MCF 10A (cell line): ENCODE results near the gene WDR18. TPM values are rescaled to one million over a fixed set of nuclear protein-coding genes. Genes with fewer than 3 reads are reported as not detected.

Source experiments
- BruUV-seq: library from RNA; stranded (reverse); fragments of 400-500 nt; replicated peaks from 2 replicates; lab custom pipeline; 2021; lab: Mats Ljungman, UMichigan
- CTCF ChIA-PET: fragments of 300-600 bp; sonication (Branson Sonifier 250); formaldehyde crosslinking; extraction: SDS; loops from one replicate; lab custom pipeline; 2021; ENCODE audit warnings: antibody characterized with exemption, inconsistent platforms; lab: Yijun Ruan, JAX
- POLR2A ChIA-PET: fragments of 300-600, 350-650 bp; sonication (Branson Sonifier 250); formaldehyde crosslinking; extraction: SDS; loops from one replicate; lab custom pipeline; 2020; ENCODE audit warnings: antibody characterized with exemption, inconsistent platforms; lab: Yijun Ruan, JAX
- DNase-seq: peaks from one replicate; pipeline ENCODE4 v3.0.0-alpha.2; 2018; ENCODE audit not compliant: unreplicated experiment
- H3K27ac Mint-ChIP-seq: one replicate; pipeline ENCODE4 v1.8.0; 2022; ENCODE audit warnings: mild to moderate bottlenecking, low read depth, mixed read lengths; ENCODE audit not compliant: unreplicated experiment
- H3K27me3 Mint-ChIP-seq: one replicate; pipeline ENCODE4 v1.8.0; 2022; ENCODE audit warnings: mixed read lengths; ENCODE audit not compliant: insufficient read depth, unreplicated experiment
- H3K36me3 Mint-ChIP-seq: one replicate; pipeline ENCODE4 v1.8.0; 2022; ENCODE audit warnings: mild to moderate bottlenecking, moderate library complexity, mixed read lengths; ENCODE audit not compliant: insufficient read depth, unreplicated experiment
- H3K4me1 Mint-ChIP-seq: one replicate; pipeline ENCODE4 v1.8.0; 2022; ENCODE audit warnings: mixed read lengths; ENCODE audit not compliant: insufficient read depth, unreplicated experiment
- H3K4me3 Mint-ChIP-seq: one replicate; pipeline ENCODE4 v1.8.0; 2022; ENCODE audit warnings: mild to moderate bottlenecking, moderate library complexity, mixed read lengths; ENCODE audit not compliant: unreplicated experiment
- H3K9me3 Mint-ChIP-seq: one replicate; pipeline ENCODE4 v1.8.0; 2022; ENCODE audit warnings: mixed read lengths; ENCODE audit not compliant: unreplicated experiment
- intact Hi-C: fragments of 100-400 bp; cut with micrococcal nuclease; formaldehyde crosslinking; loops from 2 replicates; pipeline ENCODE4 v1.14.1; 2022
- total RNA-seq: library from RNA; stranded (reverse); gene quantifications from 2 replicates; pipeline ENCODE4 v1.2.3, GENCODE V29; 2022
- TF ChIP-seq, protein P1 (sequence below): fragments of 200-600 bp; IDR thresholded peaks from one replicate; pipeline ENCODE4 v1.8.0; 2022; ENCODE audit warnings: antibody characterized with exemption, mild to moderate bottlenecking; ENCODE audit not compliant: unreplicated experiment

The WDR18 gene
- total RNA-seq, 1 experiment from 2014 or later = 96.7 TPM

DNA sequence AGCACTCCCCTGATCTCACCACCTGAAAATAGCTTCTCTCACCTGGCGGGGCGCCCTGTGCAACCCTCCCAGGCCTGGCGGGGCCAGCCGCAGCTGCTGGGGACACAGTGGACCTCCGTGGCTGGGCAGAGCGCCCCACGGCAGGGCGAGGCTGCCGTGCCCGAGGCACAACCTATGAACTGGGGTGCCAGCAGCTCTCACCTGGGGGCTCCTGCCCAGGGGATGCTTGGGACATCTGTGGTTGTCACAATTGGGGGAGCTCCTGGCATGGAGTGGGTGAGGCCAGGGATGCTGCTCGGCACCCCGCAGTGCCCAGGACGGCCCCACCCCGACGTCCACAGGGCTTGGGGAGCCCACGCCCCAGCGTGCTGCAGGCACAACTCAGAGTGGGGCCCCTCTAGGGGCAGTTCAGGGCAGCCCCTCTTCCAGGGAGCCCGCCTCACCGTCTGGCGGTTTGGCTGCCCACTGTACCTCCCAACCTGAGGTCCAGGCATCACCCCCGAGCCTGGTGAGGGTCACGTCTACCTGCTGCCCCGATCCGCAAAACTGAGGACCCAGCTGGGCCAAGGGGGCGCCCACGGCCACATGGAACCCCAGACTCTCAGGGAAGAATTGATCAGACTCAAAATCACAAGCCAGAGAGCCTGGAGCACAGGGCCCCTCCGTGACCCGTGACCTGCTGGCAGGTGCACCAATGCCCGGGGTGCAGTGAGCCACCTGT is 31.1 kb downstream of the WDR18 start:
- no peak for DNase-seq
- Mint-ChIP-seq H3K4me1 (peaks cover 17% of the 10 kb centered on the region), H3K4me3 (no peak overlapping the region), H3K27me3 (no peaks in the 10 kb centered on the region), H3K27ac (no peak overlapping the region), H3K36me3 (peaks cover 33% of the 10 kb centered on the region), H3K9me3 (no peaks in the 10 kb centered on the region)
- intact Hi-C loops = no loop called here
- ChIA-PET POLR2A (interaction anchor here (0.7 kb wide), 1 partner anchor 12 kb away, joined by 3 read pairs; no protein-coding TSS in a partner anchor), CTCF (no interaction called here)
- BruUV-seq = no TSS peak
- TF ChIP-seq, protein P1, sequence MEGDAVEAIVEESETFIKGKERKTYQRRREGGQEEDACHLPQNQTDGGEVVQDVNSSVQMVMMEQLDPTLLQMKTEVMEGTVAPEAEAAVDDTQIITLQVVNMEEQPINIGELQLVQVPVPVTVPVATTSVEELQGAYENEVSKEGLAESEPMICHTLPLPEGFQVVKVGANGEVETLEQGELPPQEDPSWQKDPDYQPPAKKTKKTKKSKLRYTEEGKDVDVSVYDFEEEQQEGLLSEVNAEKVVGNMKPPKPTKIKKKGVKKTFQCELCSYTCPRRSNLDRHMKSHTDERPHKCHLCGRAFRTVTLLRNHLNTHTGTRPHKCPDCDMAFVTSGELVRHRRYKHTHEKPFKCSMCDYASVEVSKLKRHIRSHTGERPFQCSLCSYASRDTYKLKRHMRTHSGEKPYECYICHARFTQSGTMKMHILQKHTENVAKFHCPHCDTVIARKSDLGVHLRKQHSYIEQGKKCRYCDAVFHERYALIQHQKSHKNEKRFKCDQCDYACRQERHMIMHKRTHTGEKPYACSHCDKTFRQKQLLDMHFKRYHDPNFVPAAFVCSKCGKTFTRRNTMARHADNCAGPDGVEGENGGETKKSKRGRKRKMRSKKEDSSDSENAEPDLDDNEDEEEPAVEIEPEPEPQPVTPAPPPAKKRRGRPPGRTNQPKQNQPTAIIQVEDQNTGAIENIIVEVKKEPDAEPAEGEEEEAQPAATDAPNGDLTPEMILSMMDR = no peak

GRCh38 chr19:1015782-1016646 is 31.9 kb downstream of the WDR18 start:
- intact Hi-C loops = no loop called here
- no peak for DNase-seq
- CTCF ChIA-PET = interaction anchor here (0.6 kb wide), 1 partner anchor 19 kb away, joined by 3 read pairs; no protein-coding TSS in a partner anchor
- H3K4me1 Mint-ChIP-seq = peaks cover 17% of the 10 kb centered on the region
- no peaks in the 10 kb centered on the region for H3K27me3 Mint-ChIP-seq
- POLR2A ChIA-PET = interaction anchor here (0.7 to 2.3 kb wide), 4 partner anchors 12 to 628 kb away, joined by 3 to 17 read pairs (median 6); partner anchors contain the start of gene CNN2
- peak overlapping the region; percentile 66 for H3K4me3 Mint-ChIP-seq
- no peaks in the 10 kb centered on the region for H3K9me3 Mint-ChIP-seq
- peak overlapping the region; percentile 85 for H3K27ac Mint-ChIP-seq
- H3K36me3 Mint-ChIP-seq = peaks cover 37% of the 10 kb centered on the region
- TF ChIP-seq, protein P1 = no peak
- no TSS peak for BruUV-seq

DNA sequence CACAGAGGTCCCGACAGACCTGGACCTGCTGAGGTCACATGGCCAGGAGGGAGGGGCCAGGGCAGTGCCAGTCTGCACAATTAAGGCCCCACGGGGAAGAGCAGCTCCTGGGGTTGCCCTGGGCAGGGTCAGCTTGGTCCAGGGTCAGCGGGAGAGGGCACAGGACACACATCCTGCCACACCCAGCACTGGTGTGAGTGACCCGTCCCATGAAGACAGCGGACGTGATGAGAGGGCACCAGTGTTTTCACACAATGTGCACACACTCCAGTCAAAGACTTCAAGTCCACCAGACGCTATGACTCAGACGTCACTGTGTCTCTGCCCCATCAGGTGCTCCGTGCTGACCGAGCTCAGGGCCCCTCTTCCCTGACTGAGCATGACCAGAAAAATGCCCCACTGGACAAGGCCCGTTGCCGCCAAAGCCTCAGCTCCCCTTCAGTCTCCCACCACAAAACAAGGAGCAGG is 32.5 kb downstream of the WDR18 start:
- POLR2A ChIA-PET = interaction anchor here (0.7 to 2.3 kb wide), 6 partner anchors 11 to 627 kb away, joined by 3 to 17 read pairs (median 6); partner anchors contain the start of gene CNN2
- Mint-ChIP-seq H3K9me3 (no peaks in the 10 kb centered on the region), H3K27ac (peak overlapping the region; percentile 85), H3K27me3 (no peaks in the 10 kb centered on the region), H3K4me3 (peak overlapping the region; percentile 66), H3K4me1 (peaks cover 17% of the 10 kb centered on the region), H3K36me3 (peaks cover 40% of the 10 kb centered on the region)
- DNase-seq = peak; percentile 62
- CTCF ChIA-PET = interaction anchor here (0.6 kb wide), 1 partner anchor 19 kb away, joined by 3 read pairs; no protein-coding TSS in a partner anchor
- BruUV-seq = no TSS peak
- intact Hi-C loops = no loop called here
- TF ChIP-seq, protein P1 = no peak
